ENCODE results near the gene SAG.

Gene SAG

DNA sequence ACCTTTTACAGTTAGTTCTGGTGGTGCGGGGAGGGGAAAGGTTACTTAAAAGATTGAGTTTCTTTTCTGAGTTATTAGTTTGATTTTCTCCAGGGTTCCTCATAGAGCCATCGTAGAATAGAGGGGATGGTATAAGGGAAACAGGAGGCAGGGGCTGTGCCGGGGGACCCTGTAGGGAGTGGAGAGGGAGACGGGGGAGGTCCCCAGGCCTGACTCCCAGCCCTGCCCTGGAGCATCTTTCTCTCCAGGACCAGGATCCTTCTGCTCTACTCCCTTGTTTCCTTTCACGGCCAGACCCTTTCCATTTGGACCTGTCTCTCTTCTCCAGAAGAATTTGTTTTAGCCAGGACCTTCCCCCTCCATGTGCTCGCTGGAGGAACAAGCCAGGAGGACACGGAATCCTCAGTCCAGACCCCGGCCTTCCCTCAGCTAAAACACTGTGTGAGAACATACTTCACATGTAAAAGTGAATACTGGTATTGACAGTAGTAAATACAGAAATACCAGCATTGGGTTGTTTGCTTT lies 82.0 kb downstream of the SAG start:
- no peak overlapping the region for H3K27ac Mint-ChIP-seq
- no peaks in the 10 kb centered on the region for H3K9me3 Mint-ChIP-seq
- CTCF ChIA-PET, result no interaction called here
- no peak for DNase-seq
- H3K27me3 Mint-ChIP-seq, result no peaks in the 10 kb centered on the region
- peaks cover 52% of the 10 kb centered on the region for H3K4me1 Mint-ChIP-seq
- H3K4me3 Mint-ChIP-seq, result no peak overlapping the region
- H3K36me3 Mint-ChIP-seq, result peaks cover 46% of the 10 kb centered on the region

DNA sequence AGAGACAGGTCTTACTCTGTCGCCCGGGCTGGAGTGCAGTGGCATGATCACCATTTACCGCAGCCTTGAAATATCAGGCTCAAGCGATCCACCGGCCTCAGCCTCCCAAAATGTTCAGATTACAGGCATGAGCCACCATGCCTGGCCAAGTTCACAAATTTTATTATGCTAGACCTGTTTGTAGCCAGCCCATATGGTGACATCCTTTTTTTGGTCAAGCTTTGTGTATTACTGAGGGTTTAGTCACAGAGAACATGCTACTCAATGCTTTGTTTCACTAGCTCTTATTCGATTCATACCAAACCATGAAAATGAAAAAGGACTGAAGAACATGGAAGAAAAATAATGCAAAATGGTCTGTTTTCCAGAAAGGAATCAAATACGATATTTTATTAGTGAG lies 88.1 kb downstream of the SAG start:
- Mint-ChIP-seq H3K27ac (no peak overlapping the region), H3K9me3 (no peaks in the 10 kb centered on the region), H3K36me3 (peaks cover 49% of the 10 kb centered on the region), H3K4me1 (peaks cover 52% of the 10 kb centered on the region), H3K4me3 (no peak overlapping the region), H3K27me3 (no peaks in the 10 kb centered on the region)
- no peak for DNase-seq
- CTCF ChIA-PET, result interaction anchor here (0.9 kb wide), 1 partner anchor 9 kb away, joined by 3 read pairs; no protein-coding TSS in a partner anchor
